GM19395 (cell line): Measurements from ENCODE around the gene ACTR2.
"Not testable (repeated sequence)": the region's sequence is repeated elsewhere in the genome, so short reads cannot be mapped to it uniquely, and the experiment has no call there.

Experiments
- ATAC-seq: cut with Tn5 transposase; IDR thresholded peaks from one replicate; pipeline ENCODE4 v1.9.1; 2021; ENCODE audit warnings: mild to moderate bottlenecking, moderate library complexity; ENCODE audit not compliant: unreplicated experiment

The ACTR2 gene

GRCh38 chr2:65228263-65228750 is 676 bp downstream of the ACTR2 start:
- peak; percentile 55 for ATAC-seq

- ATAC-seq = no peak
These were observed 3.5 kb downstream of the ACTR2 start for GRCh38 chr2:65231121-65231520.

GRCh38 chr2:65231892-65232477 is 4.4 kb downstream of the ACTR2 start:
- ATAC-seq = no peak

GRCh38 chr2:65232636-65233035 is 5.0 kb downstream of the ACTR2 start:
- ATAC-seq = no peak

- no peak for ATAC-seq
These were observed 13.0 kb downstream of the ACTR2 start for GRCh38 chr2:65240657-65241056.

- not testable (repeated sequence) for ATAC-seq
These were observed 16.8 kb downstream of the ACTR2 start for GRCh38 chr2:65244452-65244851.

GRCh38 chr2:65252640-65253039 is 25.0 kb downstream of the ACTR2 start:
- no peak for ATAC-seq

GRCh38 chr2:65255356-65255755 is 27.7 kb downstream of the ACTR2 start:
- ATAC-seq = no peak

GRCh38 chr2:65256054-65256453 is 28.4 kb downstream of the ACTR2 start:
- no peak for ATAC-seq

GRCh38 chr2:65257866-65258265 is 30.2 kb downstream of the ACTR2 start:
- not testable (repeated sequence) for ATAC-seq

GRCh38 chr2:65261676-65262075 is 34.0 kb downstream of the ACTR2 start:
- no peak for ATAC-seq

- no peak for ATAC-seq
These were observed 35.6 kb downstream of the ACTR2 start for GRCh38 chr2:65263262-65263661.

GRCh38 chr2:65263986-65264385 is 36.4 kb downstream of the ACTR2 start:
- ATAC-seq = no peak

- no peak for ATAC-seq
These were observed 37.4 kb downstream of the ACTR2 start for GRCh38 chr2:65264821-65265670.

- ATAC-seq = no peak
These were observed 38.0 kb downstream of the ACTR2 start for GRCh38 chr2:65265671-65266045.

- ATAC-seq = no peak
These were observed 39.4 kb downstream of the ACTR2 start for GRCh38 chr2:65267008-65267407.

- no peak for ATAC-seq
These were observed 41.3 kb downstream of the ACTR2 start for GRCh38 chr2:65268957-65269356.

GRCh38 chr2:65273344-65273743 is 45.7 kb downstream of the ACTR2 start:
- ATAC-seq = no peak

- no peak for ATAC-seq
These were observed 47.7 kb downstream of the ACTR2 start for GRCh38 chr2:65275141-65275915.

- ATAC-seq = no peak
These were observed 49.0 kb downstream of the ACTR2 start for GRCh38 chr2:65276609-65277008.

GRCh38 chr2:65277118-65277517 is 49.5 kb downstream of the ACTR2 start:
- ATAC-seq = no peak
